Thoracic aorta (tissue), 2 donors: ENCODE results near the gene HOXA4. TPM values are rescaled to one million over a fixed set of nuclear protein-coding genes. Genes with fewer than 3 reads are reported as not detected.

Experiments used
- ATAC-seq: fragments of 150-250 bp; one replicate; pipeline ENCODE4 v1.8.0; 2017; ENCODE audit warnings: low read depth; ENCODE audit not compliant: insufficient number of reproducible peaks, low FRiP score
- DNase-seq: peaks from one replicate; pipeline ENCODE4 v3.0.0-alpha.2; 2020; ENCODE audit warnings: low spot score
- H3K27ac ChIP-seq, 2 donors: fragments of 200-600 bp; sonication (generic); 1 replicate in 1 of 2; 2 replicates in 1 of 2; pipeline ENCODE4 v1.5.1; 2016; ENCODE audit warnings: mild to moderate bottlenecking in 2 of 2, moderate library complexity in 2 of 2
- H3K27me3 ChIP-seq: fragments of 200-600 bp; sonication (generic); replicated peaks from 2 replicates; pipeline ENCODE4 v1.6.0; 2016; ENCODE audit warnings: mild to moderate bottlenecking; ENCODE audit not compliant: insufficient read depth
- H3K36me3 ChIP-seq: fragments of 200-600 bp; sonication (generic); one replicate; pipeline ENCODE4 v1.5.1; 2016
- H3K4me1 ChIP-seq, 2 donors: fragments of 200-600 bp; sonication (generic); 1 replicate in 1 of 2; 2 replicates in 1 of 2; pipeline versions ENCODE4 v1.5.1 to v1.6.0; 2016; ENCODE audit warnings: low read depth in 2 of 2, mild to moderate bottlenecking in 1 of 2; ENCODE audit not compliant: control insufficient read depth in 1 of 2
- H3K4me3 ChIP-seq: fragments of 200-600 bp; sonication (generic); 2 replicates; pipeline ENCODE4 v1.5.1; 2016; ENCODE audit warnings: mild to moderate bottlenecking
- H3K9me3 ChIP-seq: fragments of 200-600 bp; sonication (generic); 2 replicates; pipeline ENCODE4 v1.5.1; 2016
- total RNA-seq, 2 donors: library from RNA; depleted of rRNA; stranded (reverse); fragments of >200 nt; gene quantifications; one replicate each; pipeline versions ENCODE4 v1.1.0 to v1.2.3, GENCODE V29; 2016
- TF ChIP-seq, protein P1 (sequence below): fragments of 200-600 bp; sonication (generic); IDR thresholded peaks from one replicate; pipeline ENCODE4 v1.5.1; 2019; ENCODE audit warnings: antibody characterized with exemption

Gene HOXA4
- total RNA-seq, 2 donors from 2014 or later = 3.7 to 6.1 TPM

DNA sequence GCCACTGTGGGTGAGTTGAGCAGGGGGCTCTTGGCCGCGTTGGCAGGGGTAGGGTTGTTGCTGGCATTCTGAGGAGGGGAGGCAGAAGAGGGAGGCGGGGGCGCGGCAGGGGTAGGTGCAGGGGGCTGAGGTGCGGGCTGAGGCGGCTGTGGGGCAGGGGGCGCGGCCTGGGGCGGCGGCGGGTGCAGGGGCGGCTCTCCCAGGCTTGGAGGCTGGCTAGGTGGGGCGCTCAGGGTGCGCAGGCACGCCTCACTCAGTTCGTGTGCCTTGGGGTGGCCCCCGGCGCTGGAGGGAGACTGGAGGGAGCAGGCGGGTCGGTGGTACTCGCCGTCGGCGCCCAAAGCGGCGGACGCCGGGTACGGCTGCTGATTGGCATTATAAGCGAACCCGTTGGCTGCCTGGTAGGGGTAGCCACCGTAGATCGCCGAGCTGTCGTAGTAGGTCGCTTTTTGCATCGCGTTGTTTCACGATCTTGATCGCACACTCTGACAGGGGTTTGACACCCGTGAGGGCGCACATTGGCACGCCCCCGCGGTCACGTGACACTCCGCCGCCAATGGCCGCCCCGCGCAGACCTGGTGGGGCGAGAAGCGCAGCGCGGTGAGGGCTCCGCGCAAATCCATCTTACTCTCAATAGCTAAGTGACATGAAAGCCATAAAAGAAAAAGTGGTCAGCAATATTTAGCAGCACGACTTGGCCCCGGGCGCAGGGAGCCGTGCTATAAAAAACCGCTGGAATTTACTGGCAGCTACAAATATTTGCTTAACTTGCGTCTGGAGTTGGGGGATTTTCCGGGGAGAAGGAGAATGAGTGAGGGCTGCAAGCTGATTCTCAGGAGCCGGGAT, 20.1 kb downstream of the HOXA4 start:
- Histone ChIP-seq H3K9me3 (no peaks in the 10 kb centered on the region), H3K4me3 (peak overlapping the region; percentile 99), H3K36me3 (no peaks in the 10 kb centered on the region), H3K4me1 (peaks cover 26 to 61% of the 10 kb centered on the region in 2 donors), H3K27ac (peak overlapping the region; percentile 87 to 96), H3K27me3 (no peaks in the 10 kb centered on the region)
- ATAC-seq = peak; percentile 24
- no peak for DNase-seq
- TF ChIP-seq, protein P1, sequence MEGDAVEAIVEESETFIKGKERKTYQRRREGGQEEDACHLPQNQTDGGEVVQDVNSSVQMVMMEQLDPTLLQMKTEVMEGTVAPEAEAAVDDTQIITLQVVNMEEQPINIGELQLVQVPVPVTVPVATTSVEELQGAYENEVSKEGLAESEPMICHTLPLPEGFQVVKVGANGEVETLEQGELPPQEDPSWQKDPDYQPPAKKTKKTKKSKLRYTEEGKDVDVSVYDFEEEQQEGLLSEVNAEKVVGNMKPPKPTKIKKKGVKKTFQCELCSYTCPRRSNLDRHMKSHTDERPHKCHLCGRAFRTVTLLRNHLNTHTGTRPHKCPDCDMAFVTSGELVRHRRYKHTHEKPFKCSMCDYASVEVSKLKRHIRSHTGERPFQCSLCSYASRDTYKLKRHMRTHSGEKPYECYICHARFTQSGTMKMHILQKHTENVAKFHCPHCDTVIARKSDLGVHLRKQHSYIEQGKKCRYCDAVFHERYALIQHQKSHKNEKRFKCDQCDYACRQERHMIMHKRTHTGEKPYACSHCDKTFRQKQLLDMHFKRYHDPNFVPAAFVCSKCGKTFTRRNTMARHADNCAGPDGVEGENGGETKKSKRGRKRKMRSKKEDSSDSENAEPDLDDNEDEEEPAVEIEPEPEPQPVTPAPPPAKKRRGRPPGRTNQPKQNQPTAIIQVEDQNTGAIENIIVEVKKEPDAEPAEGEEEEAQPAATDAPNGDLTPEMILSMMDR = no peak

DNA sequence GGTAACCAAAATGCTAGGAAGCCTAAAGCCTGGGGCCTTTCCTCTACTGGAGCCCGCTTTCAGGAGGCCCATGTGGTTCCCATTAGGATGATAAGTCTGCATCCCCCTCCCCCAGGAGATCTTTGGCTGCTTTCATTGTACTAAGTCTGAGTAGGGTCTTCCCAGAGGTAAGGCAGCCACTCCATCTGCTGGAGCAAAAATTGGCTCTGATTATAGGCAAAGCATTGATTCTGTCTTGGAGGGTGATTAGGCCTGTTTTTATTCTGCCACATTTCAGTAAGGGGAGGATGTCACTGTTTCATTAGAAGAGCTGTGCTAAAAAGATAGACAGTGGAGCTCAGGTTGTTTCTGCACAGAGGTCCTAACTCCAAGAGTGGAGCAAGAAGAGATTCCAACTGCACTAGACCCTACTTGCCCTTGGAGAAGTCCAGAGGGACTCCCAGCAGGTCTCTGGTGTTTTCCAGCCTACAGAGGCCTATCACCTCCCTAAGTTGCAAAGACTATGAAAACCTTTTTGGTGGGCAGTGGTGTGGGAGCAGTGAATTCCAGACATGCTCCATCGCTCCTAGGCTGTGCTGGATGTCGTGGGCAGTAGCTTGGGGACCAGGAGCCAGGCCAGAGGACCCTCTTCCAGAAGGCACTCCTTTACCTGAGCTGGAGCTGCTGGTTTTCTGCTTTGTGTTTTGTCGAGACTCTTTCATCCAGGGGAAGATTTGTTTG, 20.9 kb downstream of the HOXA4 start:
- DNase-seq = no peak

DNA sequence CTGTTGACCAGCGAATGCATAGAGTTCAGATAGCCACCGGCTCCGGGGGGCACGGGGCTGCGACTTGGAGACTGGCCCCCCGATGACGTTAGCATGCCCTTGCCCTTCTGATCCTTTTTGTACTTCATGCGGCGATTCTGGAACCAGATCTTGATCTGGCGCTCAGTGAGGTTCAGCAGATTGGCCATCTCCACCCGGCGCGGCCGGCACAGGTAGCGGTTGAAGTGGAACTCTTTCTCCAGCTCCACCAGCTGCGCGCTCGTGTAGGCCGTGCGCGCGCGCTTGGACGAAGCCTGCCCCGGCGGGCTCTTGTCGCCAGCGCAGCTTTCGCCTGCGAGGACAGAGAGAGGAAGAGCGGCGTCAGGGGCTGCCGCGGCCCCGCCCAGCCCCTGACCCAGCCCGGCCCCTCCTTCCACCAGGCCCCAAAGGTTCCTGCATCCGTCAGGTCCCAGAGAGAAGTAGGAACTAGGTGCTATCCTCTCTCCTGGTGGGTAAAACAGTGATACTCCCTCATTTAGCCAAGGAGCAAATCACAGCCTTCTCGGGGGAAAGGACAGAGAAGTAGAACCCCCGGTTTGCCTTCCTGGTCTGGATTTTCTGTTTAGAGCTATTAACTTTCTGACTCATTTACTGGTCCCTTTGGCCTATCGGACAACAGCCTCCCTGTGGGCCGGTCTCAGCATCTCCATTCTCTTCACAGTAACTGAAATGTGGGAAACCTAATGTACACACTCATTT, 22.0 kb downstream of the HOXA4 start:
- no peak for DNase-seq
- Histone ChIP-seq H3K36me3 (no peaks in the 10 kb centered on the region), H3K9me3 (no peaks in the 10 kb centered on the region), H3K4me1 (peaks cover 32 to 78% of the 10 kb centered on the region in 2 donors), H3K4me3 (peak overlapping the region; percentile 99), H3K27me3 (no peaks in the 10 kb centered on the region), H3K27ac (peak overlapping the region; percentile 87 to 96)
- TF ChIP-seq, protein P1 = peak; percentile 28
- ATAC-seq = no peak

More for the DNA sequence above, 20.9 kb downstream of the HOXA4 start:
- no peaks in the 10 kb centered on the region for H3K27me3 ChIP-seq
- ATAC-seq = no peak
- H3K36me3 ChIP-seq = no peaks in the 10 kb centered on the region
- no peaks in the 10 kb centered on the region for H3K9me3 ChIP-seq
- peak overlapping the region; percentile 87 to 96 for H3K27ac ChIP-seq
- peaks cover 32 to 69% of the 10 kb centered on the region in 2 donors for H3K4me1 ChIP-seq
- H3K4me3 ChIP-seq = peak overlapping the region; percentile 99
- TF ChIP-seq, protein P1 = no peak

DNA sequence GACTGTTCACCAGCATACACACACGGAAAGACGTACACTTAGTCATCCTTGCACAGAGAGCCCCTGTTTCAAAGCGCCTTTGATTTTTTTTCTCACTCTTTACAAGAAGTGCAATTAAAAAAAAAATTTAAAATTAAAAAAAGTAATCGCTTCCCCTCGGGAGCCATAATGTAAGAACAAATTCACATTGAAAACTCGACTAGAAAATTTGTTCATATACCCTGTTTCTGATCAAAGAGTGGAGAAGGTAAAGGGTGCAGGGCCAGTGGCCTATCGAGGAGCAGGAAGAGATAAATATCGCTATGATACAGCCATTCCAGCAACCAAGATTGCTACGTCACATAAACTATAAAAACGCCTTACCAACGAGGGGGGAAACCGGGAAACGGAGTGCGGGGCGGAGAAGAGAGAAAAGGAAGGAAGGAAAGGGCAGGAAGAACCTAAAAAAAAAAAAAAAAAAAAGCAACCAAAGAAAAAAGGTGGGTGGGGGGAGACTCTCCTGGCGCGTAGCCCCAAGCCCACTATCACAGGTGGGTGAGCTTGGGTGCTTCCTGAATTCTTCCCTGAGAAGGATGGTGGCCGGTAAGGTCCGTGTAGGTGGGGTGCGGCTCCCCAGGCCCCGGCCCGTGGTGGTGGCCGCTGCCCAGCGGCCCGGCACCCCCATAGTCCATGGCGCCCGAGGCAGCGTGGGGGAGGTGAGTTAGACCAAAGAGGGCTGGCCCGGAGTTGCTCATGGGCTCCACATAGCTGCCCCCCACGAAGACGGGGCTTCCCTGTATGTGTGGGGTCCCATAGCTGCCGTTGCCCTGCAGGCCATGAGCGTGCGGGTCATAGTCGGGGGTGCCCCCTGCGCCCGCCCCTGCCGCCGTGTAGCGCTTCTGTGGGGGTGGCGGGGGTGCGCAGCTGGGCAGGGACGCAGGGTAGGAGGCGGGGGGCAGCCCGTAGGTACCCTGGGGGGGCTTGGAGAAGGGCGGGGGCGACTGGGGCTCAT, 22.9 kb downstream of the HOXA4 start:
- Histone ChIP-seq H3K9me3 (no peaks in the 10 kb centered on the region), H3K4me1 (peaks cover 32 to 78% of the 10 kb centered on the region in 2 donors), H3K4me3 (peak overlapping the region; percentile 99), H3K27ac (peak overlapping the region; percentile 87 to 96), H3K36me3 (no peaks in the 10 kb centered on the region), H3K27me3 (no peaks in the 10 kb centered on the region)
- TF ChIP-seq, protein P1 = no peak
- no peak for DNase-seq
- ATAC-seq = no peak
